ENCODE measurements around the gene DLG1.

The DLG1 gene

GRCh38 chr3:196995646-196996355 lies 302.6 kb downstream of the DLG1 start:
- no peak for DNase-seq (ENCODE audit: low read depth)

GRCh38 chr3:196995027-196995426 lies 303.4 kb downstream of the DLG1 start:
- no peak for DNase-seq (ENCODE audit: low read depth)

GRCh38 chr3:196994056-196994455 lies 304.4 kb downstream of the DLG1 start:
- DNase-seq (ENCODE audit: low read depth) = no peak
